ENCODE measurements around the gene TMEM238.

The TMEM238 gene

GRCh38 chr19:55358943-55359908, 24.9 kb downstream of the TMEM238 start:
- H3K4me2 ChIP-seq (ENCODE audit: low read length), result no peak overlapping the region
- DNase-seq, result no peak
- H3K9me3 ChIP-seq (ENCODE audit: insufficient read depth, low read depth, low read length), result peaks cover 1% of the 10 kb centered on the region
- H2AK5ac ChIP-seq (ENCODE audit: low read length), result no peak overlapping the region
- no peak overlapping the region for H3K18ac ChIP-seq (ENCODE audit: low read length)
- no peak overlapping the region for H3K14ac ChIP-seq (ENCODE audit: low read length)
- no peak overlapping the region for H2BK12ac ChIP-seq (ENCODE audit: low read length)
- no peak overlapping the region for H2BK5ac ChIP-seq (ENCODE audit: low read depth, low read length, poor library complexity)
- H2AFZ ChIP-seq (ENCODE audit: insufficient read depth, low read length, poor library complexity), result no peak overlapping the region
- H3K4me1 ChIP-seq (ENCODE audit: control insufficient read depth in 1 of 2, insufficient read depth in 2 of 2, low read length in 2 of 2), result peaks cover 5 to 12% of the 10 kb centered on the region in 2 experiments
- no peak overlapping the region for H4K91ac ChIP-seq (ENCODE audit: low read depth, low read length)
- no peak overlapping the region for H2BK120ac ChIP-seq (ENCODE audit: insufficient read depth, low read length, poor library complexity)
- H3K9ac ChIP-seq (ENCODE audit: low read length), result no peak overlapping the region
- no peak overlapping the region for H3K23ac ChIP-seq (ENCODE audit: low read length)
- no peak overlapping the region for H4K12ac ChIP-seq (ENCODE audit: low read depth, low read length)
- H3K79me1 ChIP-seq (ENCODE audit: low read length), result peaks cover 3% of the 10 kb centered on the region
- H3K4me3 ChIP-seq (ENCODE audit: low read depth, low read length), result no peak overlapping the region
- H4K8ac ChIP-seq (ENCODE audit: low read depth, low read length), result no peak overlapping the region
- H3K27me3 ChIP-seq (ENCODE audit: insufficient read depth, low read length), result peaks cover 4% of the 10 kb centered on the region
- no peak overlapping the region for H3K4ac ChIP-seq (ENCODE audit: low read depth, low read length)
- H3K79me2 ChIP-seq (ENCODE audit: control insufficient read depth, insufficient read depth, low read length, poor library complexity), result no peaks in the 10 kb centered on the region
- no CpG with 5 or more reads among the region's 32 CpGs for WGBS (ENCODE audit: extremely low coverage, insufficient coverage, insufficient read length)
- H3K27ac ChIP-seq (ENCODE audit: low read depth, low read length), result no peak overlapping the region
- H3K36me3 ChIP-seq (ENCODE audit: control insufficient read depth in 1 of 2, insufficient read depth in 2 of 2, low read length in 2 of 2), result no peaks in the 10 kb centered on the region

- no CpG with 5 or more reads among the region's 19 CpGs for WGBS (ENCODE audit: extremely low coverage, insufficient coverage, insufficient read length)
- H2BK12ac ChIP-seq (ENCODE audit: low read length), result no peak overlapping the region
- H3K14ac ChIP-seq (ENCODE audit: low read length), result no peak overlapping the region
- no peak overlapping the region for H3K4me3 ChIP-seq (ENCODE audit: low read depth, low read length)
- no peak overlapping the region for H3K4me2 ChIP-seq (ENCODE audit: low read length)
- H3K27me3 ChIP-seq (ENCODE audit: insufficient read depth, low read length), result peaks cover 5% of the 10 kb centered on the region
- no peak overlapping the region for H2AFZ ChIP-seq (ENCODE audit: insufficient read depth, low read length, poor library complexity)
- no peak overlapping the region for H4K91ac ChIP-seq (ENCODE audit: low read depth, low read length)
- no peak overlapping the region for H3K9ac ChIP-seq (ENCODE audit: low read length)
- no peak overlapping the region for H2BK120ac ChIP-seq (ENCODE audit: insufficient read depth, low read length, poor library complexity)
- H3K27ac ChIP-seq (ENCODE audit: low read depth, low read length), result no peak overlapping the region
- H3K18ac ChIP-seq (ENCODE audit: low read length), result no peak overlapping the region
- no peak for DNase-seq
- H3K36me3 ChIP-seq (ENCODE audit: control insufficient read depth in 1 of 2, insufficient read depth in 2 of 2, low read length in 2 of 2), result no peaks in the 10 kb centered on the region
- H4K12ac ChIP-seq (ENCODE audit: low read depth, low read length), result no peak overlapping the region
- peaks cover 5% of the 10 kb centered on the region for H3K79me1 ChIP-seq (ENCODE audit: low read length)
- H3K4me1 ChIP-seq (ENCODE audit: control insufficient read depth in 1 of 2, insufficient read depth in 2 of 2, low read length in 2 of 2), result peaks cover 5 to 16% of the 10 kb centered on the region in 2 experiments
- peaks cover 5% of the 10 kb centered on the region for H3K9me3 ChIP-seq (ENCODE audit: insufficient read depth, low read depth, low read length)
- no peak overlapping the region for H2BK5ac ChIP-seq (ENCODE audit: low read depth, low read length, poor library complexity)
- H3K23ac ChIP-seq (ENCODE audit: low read length), result no peak overlapping the region
- no peak overlapping the region for H2AK5ac ChIP-seq (ENCODE audit: low read length)
- H3K79me2 ChIP-seq (ENCODE audit: control insufficient read depth, insufficient read depth, low read length, poor library complexity), result no peaks in the 10 kb centered on the region
- H4K8ac ChIP-seq (ENCODE audit: low read depth, low read length), result no peak overlapping the region
- H3K4ac ChIP-seq (ENCODE audit: low read depth, low read length), result no peak overlapping the region
These were observed 25.6 kb downstream of the TMEM238 start for GRCh38 chr19:55358493-55358892.

- H4K91ac ChIP-seq (ENCODE audit: low read depth, low read length), result no peak overlapping the region
- H3K4ac ChIP-seq (ENCODE audit: low read depth, low read length), result no peak overlapping the region
- H3K27ac ChIP-seq (ENCODE audit: low read depth, low read length), result no peak overlapping the region
- H3K79me1 ChIP-seq (ENCODE audit: low read length), result peaks cover 1% of the 10 kb centered on the region
- H3K36me3 ChIP-seq (ENCODE audit: control insufficient read depth in 1 of 2, insufficient read depth in 2 of 2, low read length in 2 of 2), result no peaks in the 10 kb centered on the region
- no peak overlapping the region for H2BK120ac ChIP-seq (ENCODE audit: insufficient read depth, low read length, poor library complexity)
- no CpG with 5 or more reads among the region's 13 CpGs for WGBS (ENCODE audit: extremely low coverage, insufficient coverage, insufficient read length)
- H3K27me3 ChIP-seq (ENCODE audit: insufficient read depth, low read length), result peaks cover 16% of the 10 kb centered on the region
- no peak overlapping the region for H2AFZ ChIP-seq (ENCODE audit: insufficient read depth, low read length, poor library complexity)
- H2AK5ac ChIP-seq (ENCODE audit: low read length), result no peak overlapping the region
- H2BK5ac ChIP-seq (ENCODE audit: low read depth, low read length, poor library complexity), result no peak overlapping the region
- no peak overlapping the region for H4K8ac ChIP-seq (ENCODE audit: low read depth, low read length)
- no peak overlapping the region for H4K12ac ChIP-seq (ENCODE audit: low read depth, low read length)
- H3K4me3 ChIP-seq (ENCODE audit: low read depth, low read length), result no peak overlapping the region
- H3K23ac ChIP-seq (ENCODE audit: low read length), result no peak overlapping the region
- no peak overlapping the region for H3K14ac ChIP-seq (ENCODE audit: low read length)
- no peaks in the 10 kb centered on the region for H3K79me2 ChIP-seq (ENCODE audit: control insufficient read depth, insufficient read depth, low read length, poor library complexity)
- peaks cover 4 to 15% of the 10 kb centered on the region in 2 experiments for H3K4me1 ChIP-seq (ENCODE audit: control insufficient read depth in 1 of 2, insufficient read depth in 2 of 2, low read length in 2 of 2)
- H3K9me3 ChIP-seq (ENCODE audit: insufficient read depth, low read depth, low read length), result peaks cover 8% of the 10 kb centered on the region
- H3K18ac ChIP-seq (ENCODE audit: low read length), result no peak overlapping the region
- no peak overlapping the region for H2BK12ac ChIP-seq (ENCODE audit: low read length)
- no peak for DNase-seq
- H3K9ac ChIP-seq (ENCODE audit: low read length), result no peak overlapping the region
- H3K4me2 ChIP-seq (ENCODE audit: low read length), result peak overlapping the region; percentile 9
These were observed 28.8 kb downstream of the TMEM238 start for GRCh38 chr19:55355213-55355821.

- Histone ChIP-seq H3K18ac (ENCODE audit: low read length) (no peak within 1 kb of the TSS), H3K9ac (ENCODE audit: low read length) (no peak within 1 kb of the TSS), H4K8ac (ENCODE audit: low read depth, low read length) (no peak within 1 kb of the TSS), H2AFZ (ENCODE audit: insufficient read depth, low read length, poor library complexity) (peak within 1 kb of the TSS; percentile 51), H3K4me3 (ENCODE audit: low read depth, low read length) (peak within 1 kb of the TSS; percentile 65), H3K79me1 (ENCODE audit: low read length) (peaks cover 1% of the 10 kb centered on the region), H3K79me2 (ENCODE audit: control insufficient read depth, insufficient read depth, low read length, poor library complexity) (no peaks in the 10 kb centered on the region), H3K4me2 (ENCODE audit: low read length) (peak within 1 kb of the TSS; percentile 82), H3K27ac (ENCODE audit: low read depth, low read length) (no peak within 1 kb of the TSS), H2BK5ac (ENCODE audit: low read depth, low read length, poor library complexity) (no peak within 1 kb of the TSS), H3K36me3 (ENCODE audit: control insufficient read depth in 1 of 2, insufficient read depth in 2 of 2, low read length in 2 of 2) (no peaks in the 10 kb centered on the region), H3K14ac (ENCODE audit: low read length) (no peak within 1 kb of the TSS), H2AK5ac (ENCODE audit: low read length) (no peak within 1 kb of the TSS), H3K23ac (ENCODE audit: low read length) (no peak within 1 kb of the TSS), H3K9me3 (ENCODE audit: insufficient read depth, low read depth, low read length) (peaks cover 8% of the 10 kb centered on the region), H4K12ac (ENCODE audit: low read depth, low read length) (no peak within 1 kb of the TSS), H4K91ac (ENCODE audit: low read depth, low read length) (no peak within 1 kb of the TSS), H2BK120ac (ENCODE audit: insufficient read depth, low read length, poor library complexity) (no peak within 1 kb of the TSS), H3K4me1 (ENCODE audit: control insufficient read depth in 1 of 2, insufficient read depth in 2 of 2, low read length in 2 of 2) (peaks cover 4 to 15% of the 10 kb centered on the region in 2 experiments), H3K4ac (ENCODE audit: low read depth, low read length) (no peak within 1 kb of the TSS), H2BK12ac (ENCODE audit: low read length) (no peak within 1 kb of the TSS), H3K27me3 (ENCODE audit: insufficient read depth, low read length) (peaks cover 16% of the 10 kb centered on the region)
- DNase-seq, result no peak
- WGBS (ENCODE audit: extremely low coverage, insufficient coverage, insufficient read length), result no CpG with 5 or more reads among the region's 43 CpGs
These were observed 29.3 kb downstream of the TMEM238 start, which contains the start of gene COX6B2 for GRCh38 chr19:55354698-55355212. TSS of gene COX6B2 (minus strand) at chr19:55354719. CDS start at chr19:55354521, 198 bp downstream.
